Body of pancreas (tissue), 4 donors: Measurements from ENCODE around the gene CTNNBIP1.

Experiments
- CTCF ChIP-seq, 7 experiments: fragments of 450-650 bp in 4 of 7; fragments of 200-600 bp in 3 of 7; sonication (generic) in 3 of 7; IDR thresholded peaks; one replicate each; pipeline ENCODE4 v1.5.1; 2016 to 2019; ENCODE audit warnings: antibody characterized with exemption in 7 of 7
- POLR2A ChIP-seq, 3 donors: fragments of 450-650 bp; IDR thresholded peaks; one replicate each; pipeline ENCODE4 v1.6.1; 2016; ENCODE audit warnings: antibody characterized with exemption in 3 of 3, mild to moderate bottlenecking in 2 of 3

GRCh38 chr1:9849691-9850441, 60.2 kb downstream of the CTNNBIP1 start:
- TF ChIP-seq POLR2A (IDR thresholded peaks at IDR 0.05) (no peak), CTCF (IDR thresholded peaks at IDR 0.05) (no peak)
